NCI-H2227 (cell line): ENCODE results near the gene FXYD6.

Experiments
- DNase-seq: peaks from one replicate; lab custom pipeline; 2025; ENCODE audit not compliant: unreplicated experiment; lab: John Stamatoyannopoulos, UW

FXYD6 gene

GRCh38 chr11:117795638-117796455 lies 80.6 kb downstream of the FXYD6 start:
- peak; percentile 12 for DNase-seq

GRCh38 chr11:117794772-117795629 lies 81.5 kb downstream of the FXYD6 start:
- DNase-seq, result no peak

- DNase-seq, result no peak
These were observed 82.3 kb downstream of the FXYD6 start for GRCh38 chr11:117794135-117794534.

GRCh38 chr11:117793583-117793982 lies 82.9 kb downstream of the FXYD6 start:
- DNase-seq, result no peak

- DNase-seq, result no peak
These were observed 83.5 kb downstream of the FXYD6 start for GRCh38 chr11:117792992-117793391.

GRCh38 chr11:117792241-117792640 lies 84.2 kb downstream of the FXYD6 start:
- peak; percentile 52 for DNase-seq

GRCh38 chr11:117790279-117790678 lies 86.2 kb downstream of the FXYD6 start:
- no peak for DNase-seq

- DNase-seq, result no peak
These were observed 87.2 kb downstream of the FXYD6 start for GRCh38 chr11:117789241-117789640.
